Esophagus muscularis mucosa (tissue), 4 donors: Measurements from ENCODE around the gene RMI2.

ENCODE experiments used
- CTCF ChIP-seq, 3 experiments: fragments of 200-600 bp in 2 of 3; fragments of 450-650 bp in 1 of 3; sonication (generic) in 2 of 3; IDR thresholded peaks; one replicate each; pipeline ENCODE4 v1.5.1; 2017 to 2019; ENCODE audit warnings: antibody characterized with exemption in 3 of 3, mild to moderate bottlenecking in 2 of 3, moderate library complexity in 1 of 3
- EP300 ChIP-seq: sonication (generic); formaldehyde crosslinking; IDR thresholded peaks from one replicate; pipeline ENCODE4 v1.6.1; 2017; ENCODE audit warnings: antibody characterized with exemption
- POLR2A ChIP-seq: fragments of 450-650 bp; IDR thresholded peaks from one replicate; pipeline ENCODE4 v1.6.1; 2017; ENCODE audit warnings: antibody characterized with exemption, moderate library complexity, mild to moderate bottlenecking, low read depth
- POLR2AphosphoS5 ChIP-seq, 2 donors: sonication (generic); formaldehyde crosslinking; IDR thresholded peaks; one replicate each; pipeline ENCODE4 v1.6.1; 2017; ENCODE audit warnings: antibody characterized with exemption in 2 of 2

- no peak for TF ChIP-seq CTCF (IDR thresholded peaks at IDR 0.05)
- TF ChIP-seq POLR2A: no peak
- TF ChIP-seq POLR2AphosphoS5 (IDR thresholded peaks at IDR 0.05): no peak
- TF ChIP-seq EP300: no peak
Observed at GRCh38 chr16:11318817-11319216, 26.4 kb upstream of the RMI2 start.
